ENCODE results near the gene MAD1L1.

The MAD1L1 gene

DNA sequence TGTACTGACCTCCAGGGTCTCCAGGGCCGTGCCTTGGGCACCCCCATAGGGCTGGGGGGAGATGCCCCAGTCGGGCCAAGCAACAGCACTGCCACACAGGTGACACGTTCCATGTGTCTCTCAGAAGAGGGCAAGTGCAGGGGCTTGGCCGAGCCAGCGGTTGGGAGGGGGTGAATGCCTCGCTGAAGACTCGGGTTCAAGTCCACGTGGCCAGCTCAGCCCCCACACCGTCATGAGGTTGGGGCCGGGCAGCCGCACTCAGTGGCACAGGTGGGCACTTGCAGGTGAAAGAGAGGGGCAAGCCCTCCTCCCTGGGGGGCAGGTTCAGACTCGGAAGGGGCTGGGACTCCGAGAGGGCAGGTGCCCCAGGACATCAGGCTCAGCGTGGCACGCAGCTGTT, 153.8 kb downstream of the MAD1L1 start:
- H3K9ac ChIP-seq (ENCODE audit: low read length): no peak overlapping the region
- H3K9me3 ChIP-seq (ENCODE audit: low read length): no peaks in the 10 kb centered on the region
- no peak overlapping the region for H3K27ac ChIP-seq (ENCODE audit: low read depth, low read length)
- no peaks in the 10 kb centered on the region for H3K4me1 ChIP-seq (ENCODE audit: insufficient read depth, low read length)
- no peak overlapping the region for H3K4me3 ChIP-seq (ENCODE audit: low read depth in 1 of 2, low read length in 2 of 2)
- H3K27me3 ChIP-seq (ENCODE audit: control insufficient read depth in 1 of 2, insufficient read depth in 2 of 2, low read length in 2 of 2): no peaks in the 10 kb centered on the region
- no peaks in the 10 kb centered on the region for H3K36me3 ChIP-seq (ENCODE audit: insufficient read depth, low read length)

DNA sequence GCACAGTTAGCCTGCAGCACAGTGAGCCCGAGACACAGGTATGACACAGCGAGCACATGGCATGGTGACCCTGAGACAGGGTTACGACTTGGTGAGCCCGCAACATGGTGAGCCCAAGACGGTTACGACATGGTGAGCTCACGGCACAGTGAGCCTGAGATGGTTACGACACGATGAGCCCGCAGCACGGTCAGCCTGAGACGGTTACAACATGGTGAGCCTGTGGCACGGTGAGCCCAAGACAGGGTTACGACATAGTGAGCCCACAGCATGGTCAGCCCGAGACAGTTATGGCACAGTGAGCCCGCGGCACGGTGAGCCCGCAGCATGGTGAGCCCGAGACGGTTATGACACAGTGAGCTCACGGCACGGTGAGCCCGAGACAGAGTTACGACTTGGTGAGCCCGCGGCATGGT, 156.1 kb downstream of the MAD1L1 start:
- no peaks in the 10 kb centered on the region for H3K27me3 ChIP-seq (ENCODE audit: control insufficient read depth in 1 of 2, insufficient read depth in 2 of 2, low read length in 2 of 2)
- no peak overlapping the region for H3K4me3 ChIP-seq (ENCODE audit: low read depth in 1 of 2, low read length in 2 of 2)
- H3K4me1 ChIP-seq (ENCODE audit: insufficient read depth, low read length): no peaks in the 10 kb centered on the region
- no peaks in the 10 kb centered on the region for H3K9me3 ChIP-seq (ENCODE audit: low read length)
- H3K9ac ChIP-seq (ENCODE audit: low read length): no peak overlapping the region
- no peaks in the 10 kb centered on the region for H3K36me3 ChIP-seq (ENCODE audit: insufficient read depth, low read length)
- no peak overlapping the region for H3K27ac ChIP-seq (ENCODE audit: low read depth, low read length)

DNA sequence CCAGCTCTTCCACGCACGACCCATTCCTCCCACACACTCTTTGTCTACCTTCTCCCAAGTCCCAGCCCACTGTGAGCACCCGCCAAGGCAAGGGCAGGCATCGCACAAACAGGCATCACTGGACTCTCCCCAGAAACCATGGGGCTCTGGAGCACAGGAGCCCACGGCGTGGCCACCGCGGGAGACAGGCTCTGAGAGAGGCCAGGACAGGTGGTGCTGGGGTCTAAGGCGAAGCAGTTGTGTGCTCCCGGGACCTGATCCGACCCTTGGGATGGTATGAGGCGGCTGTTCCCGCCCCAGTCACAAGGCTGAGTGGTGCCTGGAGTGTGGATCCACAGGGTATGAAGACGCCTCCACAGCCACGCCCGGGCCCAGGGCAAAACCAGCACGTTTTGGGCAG, 156.9 kb downstream of the MAD1L1 start:
- Histone ChIP-seq H3K27me3 (ENCODE audit: control insufficient read depth in 1 of 2, insufficient read depth in 2 of 2, low read length in 2 of 2) (no peaks in the 10 kb centered on the region), H3K4me3 (ENCODE audit: low read depth in 1 of 2, low read length in 2 of 2) (no peak overlapping the region), H3K9ac (ENCODE audit: low read length) (no peak overlapping the region), H3K9me3 (ENCODE audit: low read length) (no peaks in the 10 kb centered on the region), H3K27ac (ENCODE audit: low read depth, low read length) (no peak overlapping the region), H3K4me1 (ENCODE audit: insufficient read depth, low read length) (no peaks in the 10 kb centered on the region), H3K36me3 (ENCODE audit: insufficient read depth, low read length) (no peaks in the 10 kb centered on the region)

DNA sequence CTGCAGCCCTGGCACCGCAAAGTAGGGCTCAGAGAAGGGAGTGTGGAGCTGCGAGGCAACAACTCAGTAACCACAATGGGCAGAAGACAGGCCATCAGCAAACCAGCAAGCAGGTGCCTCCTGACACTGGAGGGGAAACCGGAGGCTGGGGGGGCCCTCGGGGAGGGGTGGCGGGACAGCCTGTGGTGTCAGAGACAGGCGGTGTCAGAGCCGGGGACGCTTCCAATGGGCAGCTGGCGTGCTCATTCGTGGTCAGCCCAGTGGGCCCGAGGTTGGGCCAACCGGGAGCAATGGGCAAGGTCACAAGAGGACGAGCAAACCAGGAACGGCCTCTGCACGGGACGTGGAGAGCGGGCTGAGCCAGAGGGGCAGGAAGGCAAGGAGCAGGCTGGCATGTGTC, 158.1 kb downstream of the MAD1L1 start:
- Histone ChIP-seq H3K4me3 (ENCODE audit: low read depth in 1 of 2, low read length in 2 of 2) (no peak overlapping the region), H3K36me3 (ENCODE audit: insufficient read depth, low read length) (no peaks in the 10 kb centered on the region), H3K9me3 (ENCODE audit: low read length) (no peaks in the 10 kb centered on the region), H3K27ac (ENCODE audit: low read depth, low read length) (no peak overlapping the region), H3K4me1 (ENCODE audit: insufficient read depth, low read length) (no peaks in the 10 kb centered on the region), H3K27me3 (ENCODE audit: control insufficient read depth in 1 of 2, insufficient read depth in 2 of 2, low read length in 2 of 2) (no peaks in the 10 kb centered on the region), H3K9ac (ENCODE audit: low read length) (no peak overlapping the region)

DNA sequence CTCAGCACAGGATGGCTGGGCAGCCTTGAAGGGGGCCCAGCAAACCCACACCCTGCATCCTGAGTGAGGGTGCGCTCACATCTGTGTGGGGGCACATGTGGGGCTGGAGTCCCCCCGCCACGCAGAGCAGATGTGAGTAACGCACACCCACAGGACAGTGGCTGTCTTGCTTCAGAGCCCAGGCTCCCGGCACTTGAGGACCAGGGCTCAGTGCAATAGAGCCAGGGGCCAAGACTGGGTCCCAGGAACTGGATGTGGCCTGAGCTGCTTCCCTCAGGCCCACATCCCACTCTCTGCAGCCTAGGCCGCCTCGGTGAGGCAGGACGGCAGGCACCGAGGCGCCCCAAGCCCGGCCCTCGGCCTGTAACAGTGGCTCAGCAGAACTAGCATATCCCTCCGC, 159.9 kb downstream of the MAD1L1 start:
- no peaks in the 10 kb centered on the region for H3K36me3 ChIP-seq (ENCODE audit: insufficient read depth, low read length)
- no peak overlapping the region for H3K9ac ChIP-seq (ENCODE audit: low read length)
- H3K4me1 ChIP-seq (ENCODE audit: insufficient read depth, low read length): no peaks in the 10 kb centered on the region
- no peak overlapping the region for H3K4me3 ChIP-seq (ENCODE audit: low read depth in 1 of 2, low read length in 2 of 2)
- H3K9me3 ChIP-seq (ENCODE audit: low read length): no peaks in the 10 kb centered on the region
- no peaks in the 10 kb centered on the region for H3K27me3 ChIP-seq (ENCODE audit: control insufficient read depth in 1 of 2, insufficient read depth in 2 of 2, low read length in 2 of 2)
- no peak overlapping the region for H3K27ac ChIP-seq (ENCODE audit: low read depth, low read length)

DNA sequence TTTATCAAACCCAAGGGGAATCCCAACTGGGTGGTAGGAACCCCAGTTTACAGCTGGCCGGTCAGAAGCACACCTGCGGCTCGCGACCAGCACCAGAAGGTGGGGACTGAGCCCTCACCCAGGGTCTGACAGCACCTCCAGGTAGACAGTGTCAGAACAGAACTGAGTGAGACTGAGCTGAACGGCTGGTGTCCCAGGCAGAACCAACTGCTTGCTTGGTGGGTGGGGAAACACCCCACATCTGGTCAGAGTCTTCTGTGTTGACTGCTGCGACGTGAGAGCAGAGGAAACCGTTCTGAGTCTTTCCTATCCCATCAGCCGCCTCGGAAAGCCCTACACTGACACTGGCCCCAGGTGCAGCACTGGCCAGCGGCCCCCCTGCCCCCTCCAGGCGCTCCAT, 160.7 kb downstream of the MAD1L1 start:
- Histone ChIP-seq H3K36me3 (ENCODE audit: insufficient read depth, low read length) (no peaks in the 10 kb centered on the region), H3K9ac (ENCODE audit: low read length) (no peak overlapping the region), H3K27me3 (ENCODE audit: control insufficient read depth in 1 of 2, insufficient read depth in 2 of 2, low read length in 2 of 2) (no peaks in the 10 kb centered on the region), H3K27ac (ENCODE audit: low read depth, low read length) (no peak overlapping the region), H3K4me1 (ENCODE audit: insufficient read depth, low read length) (no peaks in the 10 kb centered on the region), H3K9me3 (ENCODE audit: low read length) (no peaks in the 10 kb centered on the region), H3K4me3 (ENCODE audit: low read depth in 1 of 2, low read length in 2 of 2) (no peak overlapping the region)

DNA sequence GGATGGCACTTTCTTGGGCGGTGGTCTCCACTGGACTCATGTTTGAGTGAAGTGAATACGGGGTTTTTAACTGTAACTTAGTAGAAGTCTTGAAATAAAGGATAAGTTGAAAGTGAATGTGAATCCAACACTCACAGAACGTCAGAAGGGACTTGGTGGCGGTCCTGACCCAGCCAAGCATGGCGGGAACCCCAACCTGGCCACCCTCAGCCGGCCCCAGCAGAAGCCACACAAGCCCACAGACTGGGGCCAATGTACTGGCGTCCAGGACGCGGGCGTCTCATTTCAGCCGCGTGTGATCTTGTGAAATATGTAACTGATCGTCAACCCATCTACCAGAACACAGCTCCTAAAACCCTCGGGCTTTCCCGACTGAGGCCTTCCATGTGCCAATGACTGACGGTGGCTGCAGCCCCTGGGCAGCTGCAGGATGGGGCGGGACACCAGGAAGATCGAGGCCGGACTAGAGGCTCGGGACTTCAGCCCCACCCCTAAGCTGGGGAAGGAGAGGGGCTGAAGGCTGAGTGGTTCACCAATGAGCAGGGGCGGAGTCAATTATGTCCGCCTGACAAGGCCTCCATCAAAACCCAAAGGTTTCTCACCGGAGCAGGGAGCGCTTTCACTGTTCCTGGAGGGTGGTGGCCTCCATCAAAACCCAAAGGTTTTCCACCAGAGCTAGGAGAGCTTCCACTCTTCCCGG, 161.5 kb downstream of the MAD1L1 start:
- Histone ChIP-seq H3K36me3 (ENCODE audit: insufficient read depth, low read length) (no peaks in the 10 kb centered on the region), H3K27me3 (ENCODE audit: control insufficient read depth in 1 of 2, insufficient read depth in 2 of 2, low read length in 2 of 2) (no peaks in the 10 kb centered on the region)

DNA sequence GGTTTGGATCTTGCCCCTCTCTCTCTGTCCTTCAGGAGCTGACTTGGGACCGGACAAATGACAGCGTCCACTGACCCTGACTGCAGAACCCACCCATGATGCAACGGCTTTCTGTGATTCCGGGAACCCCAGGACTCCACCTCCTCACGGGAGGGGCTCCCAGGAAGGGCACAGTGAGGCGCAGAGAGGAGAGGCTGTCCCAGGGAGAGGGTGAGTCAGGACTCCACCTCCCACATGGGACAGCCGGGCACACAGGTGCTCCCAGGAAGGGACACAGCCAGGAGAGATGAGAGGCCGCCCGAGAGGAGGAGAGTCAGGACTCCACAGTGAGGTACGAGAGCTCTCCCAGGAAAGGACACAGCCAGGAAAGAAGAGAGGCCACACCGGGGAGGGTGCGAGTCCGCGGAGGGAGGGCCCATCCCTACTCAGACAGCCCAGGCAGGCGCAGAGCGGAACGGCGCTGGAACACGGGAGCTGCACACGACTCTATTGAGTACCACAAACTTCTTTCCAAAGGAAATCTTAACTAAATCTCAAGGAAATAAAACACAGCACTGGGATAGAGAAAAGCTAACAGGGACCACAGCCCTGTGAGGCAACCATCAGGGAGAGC, 162.5 kb downstream of the MAD1L1 start:
- no peaks in the 10 kb centered on the region for H3K9me3 ChIP-seq (ENCODE audit: low read length)
- no peak overlapping the region for H3K27ac ChIP-seq (ENCODE audit: low read depth, low read length)
- no peak overlapping the region for H3K4me3 ChIP-seq (ENCODE audit: low read depth in 1 of 2, low read length in 2 of 2)
- H3K27me3 ChIP-seq (ENCODE audit: control insufficient read depth in 1 of 2, insufficient read depth in 2 of 2, low read length in 2 of 2): no peaks in the 10 kb centered on the region
- no peak overlapping the region for H3K9ac ChIP-seq (ENCODE audit: low read length)
- peaks cover 3% of the 10 kb centered on the region for H3K36me3 ChIP-seq (ENCODE audit: insufficient read depth, low read length)
- H3K4me1 ChIP-seq (ENCODE audit: insufficient read depth, low read length): no peaks in the 10 kb centered on the region

More for the DNA sequence above, 161.5 kb downstream of the MAD1L1 start:
- no peaks in the 10 kb centered on the region for H3K9me3 ChIP-seq (ENCODE audit: low read length)
- no peak overlapping the region for H3K4me3 ChIP-seq (ENCODE audit: low read depth in 1 of 2, low read length in 2 of 2)
- no peak overlapping the region for H3K9ac ChIP-seq (ENCODE audit: low read length)
- no peaks in the 10 kb centered on the region for H3K4me1 ChIP-seq (ENCODE audit: insufficient read depth, low read length)
- H3K27ac ChIP-seq (ENCODE audit: low read depth, low read length): no peak overlapping the region

DNA sequence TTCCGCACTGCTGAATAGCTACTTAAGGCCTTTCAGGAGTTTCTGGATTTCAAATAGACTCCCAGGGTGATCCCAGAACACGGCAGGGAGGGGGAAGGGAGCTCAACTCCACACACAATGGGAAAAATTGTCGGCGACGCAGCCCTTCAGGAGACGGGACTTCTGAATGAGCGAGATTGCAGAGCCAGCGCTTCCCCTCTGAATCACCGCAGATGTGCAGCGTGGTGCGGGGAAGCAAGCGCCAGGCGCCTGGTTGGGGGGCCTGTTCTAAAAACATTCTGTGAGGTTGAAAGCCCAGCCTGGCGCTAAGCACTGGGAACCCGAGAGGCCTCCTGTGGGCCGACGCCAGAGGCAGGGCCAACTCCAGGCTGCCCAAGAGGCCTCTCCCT, 163.3 kb downstream of the MAD1L1 start:
- H3K27ac ChIP-seq (ENCODE audit: low read depth, low read length): no peak overlapping the region
- H3K9me3 ChIP-seq (ENCODE audit: low read length): no peaks in the 10 kb centered on the region
- peaks cover 3% of the 10 kb centered on the region for H3K36me3 ChIP-seq (ENCODE audit: insufficient read depth, low read length)
- H3K9ac ChIP-seq (ENCODE audit: low read length): no peak overlapping the region
- no peaks in the 10 kb centered on the region for H3K27me3 ChIP-seq (ENCODE audit: control insufficient read depth in 1 of 2, insufficient read depth in 2 of 2, low read length in 2 of 2)
- H3K4me3 ChIP-seq (ENCODE audit: low read depth in 1 of 2, low read length in 2 of 2): no peak overlapping the region
- no peaks in the 10 kb centered on the region for H3K4me1 ChIP-seq (ENCODE audit: insufficient read depth, low read length)

DNA sequence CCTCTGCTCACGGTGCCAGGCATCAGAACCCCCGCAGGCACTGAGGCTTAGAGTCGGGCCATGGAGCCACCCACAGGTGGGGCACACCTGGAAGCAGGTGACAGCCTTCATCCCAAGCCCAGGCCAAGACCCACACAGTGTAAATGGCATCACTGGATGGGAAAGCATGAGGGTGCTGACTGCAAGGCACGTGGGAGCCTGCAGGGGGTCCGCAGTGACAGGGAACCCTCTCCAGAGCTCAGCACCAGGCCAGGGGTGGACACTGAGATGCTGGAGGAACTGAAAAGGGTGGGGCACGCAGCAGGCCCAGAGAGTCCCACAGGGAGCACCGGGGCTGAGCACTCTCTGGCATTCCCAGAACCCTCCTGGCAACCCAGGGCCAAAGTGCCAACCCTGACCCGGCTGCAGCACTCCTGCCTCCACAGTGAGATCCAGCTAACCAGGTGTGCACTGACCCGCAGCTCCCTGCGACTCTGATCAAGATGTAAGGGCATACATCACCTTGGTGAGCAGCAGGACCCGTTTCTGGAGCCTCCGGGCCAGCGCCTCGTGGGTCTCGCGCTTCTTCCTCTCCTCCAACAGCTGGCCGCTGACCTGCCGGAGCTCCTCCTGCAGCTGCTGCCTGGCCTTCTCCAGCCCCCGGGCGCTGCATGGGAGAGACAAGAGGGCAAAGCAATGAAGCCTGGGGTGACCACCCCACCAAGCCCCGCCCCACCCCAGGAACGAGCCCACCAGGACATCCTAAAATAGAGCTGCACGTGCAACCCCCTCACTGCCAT, 163.9 kb downstream of the MAD1L1 start:
- H3K9ac ChIP-seq (ENCODE audit: low read length): no peak overlapping the region
- no peaks in the 10 kb centered on the region for H3K4me1 ChIP-seq (ENCODE audit: insufficient read depth, low read length)
- no peak overlapping the region for H3K4me3 ChIP-seq (ENCODE audit: low read depth in 1 of 2, low read length in 2 of 2)
- peaks cover 3% of the 10 kb centered on the region for H3K36me3 ChIP-seq (ENCODE audit: insufficient read depth, low read length)
- no peaks in the 10 kb centered on the region for H3K9me3 ChIP-seq (ENCODE audit: low read length)
- no peaks in the 10 kb centered on the region for H3K27me3 ChIP-seq (ENCODE audit: control insufficient read depth in 1 of 2, insufficient read depth in 2 of 2, low read length in 2 of 2)
- no peak overlapping the region for H3K27ac ChIP-seq (ENCODE audit: low read depth, low read length)

DNA sequence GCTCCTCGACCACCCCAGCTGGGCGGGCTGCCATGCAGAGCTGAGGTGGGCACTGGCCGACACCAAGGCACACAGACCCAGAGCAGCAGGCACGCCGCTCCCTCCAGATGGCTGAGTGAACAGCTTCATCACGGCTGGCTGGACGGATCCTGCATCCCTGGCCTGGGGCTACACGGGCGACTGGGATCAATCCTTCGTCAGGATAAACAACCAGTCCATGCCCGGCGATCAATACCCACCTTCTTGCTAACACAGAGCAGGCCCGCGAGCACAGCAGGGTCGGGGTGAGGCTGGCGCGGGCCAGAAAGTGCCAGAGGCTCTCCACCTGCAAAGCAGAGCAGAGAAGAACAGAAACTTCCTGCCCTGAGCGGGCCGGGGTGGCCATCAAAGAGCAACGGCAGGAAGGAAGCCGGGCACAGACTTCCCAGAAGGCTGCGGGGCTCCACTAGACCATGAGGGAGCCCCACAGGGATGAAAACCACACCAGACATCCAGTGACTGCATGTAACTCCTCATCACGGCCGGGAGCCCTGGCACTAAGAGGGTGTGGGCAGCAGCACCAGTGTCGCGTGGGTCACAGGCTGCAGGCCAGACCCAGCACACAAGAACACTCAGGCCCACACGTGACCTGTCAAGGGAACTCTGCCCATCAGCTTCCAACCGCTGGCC, 166.4 kb downstream of the MAD1L1 start:
- no peaks in the 10 kb centered on the region for H3K4me1 ChIP-seq (ENCODE audit: insufficient read depth, low read length)
- H3K9ac ChIP-seq (ENCODE audit: low read length): no peak overlapping the region
- peaks cover 3% of the 10 kb centered on the region for H3K36me3 ChIP-seq (ENCODE audit: insufficient read depth, low read length)
- H3K9me3 ChIP-seq (ENCODE audit: low read length): no peaks in the 10 kb centered on the region
- H3K27me3 ChIP-seq (ENCODE audit: control insufficient read depth in 1 of 2, insufficient read depth in 2 of 2, low read length in 2 of 2): no peaks in the 10 kb centered on the region
- H3K4me3 ChIP-seq (ENCODE audit: low read depth in 1 of 2, low read length in 2 of 2): no peak overlapping the region
- no peak overlapping the region for H3K27ac ChIP-seq (ENCODE audit: low read depth, low read length)
